ENCODE results near the gene TMEM43.

The TMEM43 gene

GRCh38 chr3:14178247-14179113 is 53.6 kb downstream of the TMEM43 start, which contains the start of the genes LSM3 and XPC:
TSS of gene LSM3 (plus strand) at chr3:14178817. CDS start at chr3:14178861, 44 bp downstream.
TSS of gene XPC (minus strand) at chr3:14178601. CDS start at chr3:14178568, 33 bp downstream.
- peak; percentile 99 for DNase-seq (ENCODE audit: low spot score)

GRCh38 chr3:14179114-14179465 is 54.2 kb downstream of the TMEM43 start:
- DNase-seq (ENCODE audit: low spot score) = no peak

GRCh38 chr3:14179795-14180194 is 54.9 kb downstream of the TMEM43 start:
- no peak for DNase-seq (ENCODE audit: low spot score)

DNA sequence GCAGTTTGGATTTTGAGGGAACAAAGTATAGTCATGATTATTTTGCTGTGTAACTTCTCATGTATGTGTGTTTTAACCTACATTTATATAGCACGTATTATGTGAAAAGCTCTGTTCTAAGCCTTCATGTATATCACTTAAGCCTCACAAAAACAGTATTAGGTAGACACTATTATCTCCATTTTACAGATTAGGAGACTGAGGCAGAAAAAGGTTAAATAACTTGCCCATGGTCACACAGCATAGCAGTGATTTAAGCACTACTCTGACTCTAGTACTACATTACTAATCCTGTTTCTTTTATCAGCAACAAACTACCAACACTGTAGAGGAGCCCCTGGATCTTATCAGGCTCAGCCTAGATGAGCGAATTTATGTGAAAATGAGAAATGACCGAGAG is 56.4 kb downstream of the TMEM43 start:
- no peak for DNase-seq (ENCODE audit: low spot score)

DNA sequence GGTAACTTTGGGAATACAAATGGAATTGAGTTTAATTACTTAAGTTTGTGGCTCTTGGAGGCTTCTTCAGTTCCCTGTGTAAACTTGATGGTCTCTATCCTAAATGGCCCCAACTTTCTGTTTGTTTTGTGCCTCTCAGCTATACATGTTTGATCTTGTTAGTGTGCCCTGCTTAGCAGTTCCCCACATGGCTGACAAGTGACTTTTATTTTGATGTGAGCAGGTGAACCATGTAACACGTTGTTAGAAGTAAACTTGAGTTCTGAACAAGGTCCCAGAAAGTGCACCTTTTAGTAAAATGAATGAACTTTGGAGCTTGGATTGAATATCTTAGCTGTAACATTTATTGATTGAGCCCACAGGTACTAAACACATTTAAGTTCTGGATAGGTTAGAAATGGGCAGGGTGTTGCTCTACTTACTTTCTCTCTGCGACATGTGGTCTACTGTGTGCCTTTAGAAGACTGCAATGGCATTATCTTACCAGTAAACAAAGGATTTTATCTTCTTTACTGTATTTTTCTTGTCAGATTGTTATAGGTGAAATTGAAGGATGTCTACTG is 58.2 kb downstream of the TMEM43 start:
- no peak for DNase-seq (ENCODE audit: low spot score)

DNA sequence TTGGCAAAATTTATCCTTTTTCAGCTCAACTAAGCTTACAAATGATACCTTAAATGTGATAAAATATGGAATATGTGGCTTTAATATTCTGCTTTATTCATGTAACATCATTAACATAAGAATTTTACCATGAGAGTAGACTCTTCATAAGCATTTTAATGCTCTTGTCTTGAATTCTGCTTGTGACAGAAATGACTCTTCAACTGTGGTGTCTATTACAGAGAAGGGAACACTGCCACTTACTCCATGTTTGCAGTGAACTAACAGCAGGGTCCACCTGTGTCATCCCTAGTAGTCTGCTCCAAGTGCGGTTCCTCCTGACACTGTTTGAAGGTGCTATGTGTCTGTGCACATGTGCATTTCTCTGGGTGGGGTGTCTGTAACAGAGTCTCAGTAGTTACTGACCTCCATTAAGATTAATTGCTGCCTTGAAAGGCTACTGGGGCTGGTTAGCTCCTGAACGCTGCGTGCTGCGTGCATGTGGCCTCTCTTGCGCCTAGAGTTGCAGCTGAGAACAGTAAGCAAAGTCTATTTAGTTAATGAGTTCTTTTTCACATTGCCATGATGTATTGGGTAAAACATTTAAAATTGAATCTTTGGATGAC is 62.1 kb downstream of the TMEM43 start:
- DNase-seq (ENCODE audit: low spot score) = no peak

- no peak for DNase-seq (ENCODE audit: low spot score)
These were observed 63.3 kb downstream of the TMEM43 start for GRCh38 chr3:14188041-14188754.
